Measurements from ENCODE around the gene TRIM59.

The TRIM59 gene

GRCh38 chr3:160440687-160441086 lies 8.9 kb downstream of the TRIM59 start (continued):
- TF ChIP-seq ZNF18 (tag by site-specific recombination; IDR thresholded peaks at IDR 0.05): peak; percentile 82
- no peak for TF ChIP-seq ZNF16 (tag by site-specific recombination; IDR thresholded peaks at IDR 0.05; ENCODE audit: low read depth)
- TF ChIP-seq ZNF639 (tag by site-specific recombination; IDR thresholded peaks at IDR 0.05): peak; percentile 63; the same call in 1 of the 2 replicates
- TF ChIP-seq ZBTB8A (tag by site-specific recombination; IDR thresholded peaks at IDR 0.05): peak; percentile 49; the same call in 1 of the 2 replicates
- TF ChIP-seq ZNF544 (tag by site-specific recombination; IDR thresholded peaks at IDR 0.05): no peak
- no peak for TF ChIP-seq ZNF48 (tag by site-specific recombination; IDR thresholded peaks at IDR 0.05)
- peak; percentile 46; the same call in 1 of the 2 replicates for TF ChIP-seq PRDM10 (tag by site-specific recombination; IDR thresholded peaks at IDR 0.05)
- no peak for TF ChIP-seq ZNF426 (tag by site-specific recombination; IDR thresholded peaks at IDR 0.05)
- TF ChIP-seq ZEB2 (tag by site-specific recombination; IDR thresholded peaks at IDR 0.05): peak; percentile 44; the same call in 1 of the 2 replicates
- TF ChIP-seq ZNF837 (tag by site-specific recombination; IDR thresholded peaks at IDR 0.05): no peak
- no peak for TF ChIP-seq KLF1 (tag by site-specific recombination; IDR thresholded peaks at IDR 0.05)
- 0 out of 2 replicates have a peak, but pooled peaks have one; percentile 35 for TF ChIP-seq GLI2 (tag by site-specific recombination; IDR thresholded peaks at IDR 0.05; ENCODE audit: borderline replicate concordance, low read depth)
- TF ChIP-seq ZBTB17 (tag by site-specific recombination; IDR thresholded peaks at IDR 0.05): peak; percentile 62; the same call in 1 of the 2 replicates
- peak; percentile 62 for TF ChIP-seq ZIC2 (tag by site-specific recombination; IDR thresholded peaks at IDR 0.05)
- TF ChIP-seq ZNF501 (tag by site-specific recombination; IDR thresholded peaks at IDR 0.05): no peak
- TF ChIP-seq ZNF530 (tag by site-specific recombination; IDR thresholded peaks at IDR 0.05; ENCODE audit: low read depth): no peak
- TF ChIP-seq ZNF280C (tag by site-specific recombination; IDR thresholded peaks at IDR 0.05): no peak
- no peak for TF ChIP-seq KLF17 (tag by site-specific recombination; IDR thresholded peaks at IDR 0.05)
- TF ChIP-seq ZNF10 (tag by site-specific recombination; IDR thresholded peaks at IDR 0.05): peak; percentile 30; the same call in 1 of the 2 replicates
- no peak for TF ChIP-seq ZNF510 (tag by site-specific recombination; IDR thresholded peaks at IDR 0.05; ENCODE audit: insufficient replicate concordance)
- peak; percentile 96 for TF ChIP-seq FEZF1 (tag by site-specific recombination; IDR thresholded peaks at IDR 0.05)
- no peak for TF ChIP-seq SETDB1 (IDR thresholded peaks at IDR 0.05; ENCODE audit: insufficient read length, low read length)
- TF ChIP-seq ZNF670 (tag by site-specific recombination; IDR thresholded peaks at IDR 0.05; ENCODE audit: low read depth): no peak
- TF ChIP-seq ZNF624 (tag by site-specific recombination; IDR thresholded peaks at IDR 0.05): no peak
- TF ChIP-seq BCL6B (tag by site-specific recombination; IDR thresholded peaks at IDR 0.05): no peak
- peak; percentile 49 for TF ChIP-seq GLIS2 (tag by site-specific recombination; IDR thresholded peaks at IDR 0.05)
- TF ChIP-seq ZNF350 (tag by site-specific recombination; IDR thresholded peaks at IDR 0.05): no peak
- TF ChIP-seq ZNF514 (tag by site-specific recombination; IDR thresholded peaks at IDR 0.05): no peak
- no peak for TF ChIP-seq ZNF555 (tag by site-specific recombination; conservative IDR thresholded peaks at IDR 0.05)
- peak; percentile 70 for TF ChIP-seq ZNF580 (tag by site-specific recombination; IDR thresholded peaks at IDR 0.05)
